HG03354 (cell line): Measurements from ENCODE around the gene DUS2.
"Not testable (repeated sequence)": the region's sequence is repeated elsewhere in the genome, so short reads cannot be mapped to it uniquely, and the experiment has no call there.

Experiments
- ATAC-seq: cut with Tn5 transposase; IDR thresholded peaks from one replicate; pipeline ENCODE4 v1.9.1; 2021; ENCODE audit warnings: mild to moderate bottlenecking; ENCODE audit not compliant: unreplicated experiment, poor library complexity, severe bottlenecking

The DUS2 gene

DNA sequence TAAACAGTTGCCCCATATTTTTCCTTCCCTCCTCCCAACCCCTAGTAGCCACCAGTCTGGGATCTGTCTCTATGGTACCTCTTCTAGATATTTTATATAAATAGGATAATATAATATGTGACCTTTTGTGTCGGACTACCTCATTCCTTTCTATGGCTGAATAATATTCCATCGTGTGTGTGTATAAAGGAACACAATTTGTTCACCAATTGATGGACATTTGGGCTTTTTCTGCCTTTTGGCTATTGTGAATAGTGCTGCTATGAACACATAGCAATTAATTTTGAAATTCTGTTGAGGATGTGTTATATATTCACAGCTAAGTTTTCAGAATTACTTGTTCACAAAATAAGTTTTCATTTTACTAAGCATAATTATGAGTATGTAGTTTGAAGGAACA, 64.6 kb downstream of the DUS2 start:
- no peak for ATAC-seq

- no peak for ATAC-seq
These were observed 65.3 kb downstream of the DUS2 start for GRCh38 chr16:68088130-68088972.

- ATAC-seq = no peak
These were observed 66.0 kb downstream of the DUS2 start for GRCh38 chr16:68089067-68089466.

GRCh38 chr16:68090130-68090529, 67.0 kb downstream of the DUS2 start:
- ATAC-seq = no peak

DNA sequence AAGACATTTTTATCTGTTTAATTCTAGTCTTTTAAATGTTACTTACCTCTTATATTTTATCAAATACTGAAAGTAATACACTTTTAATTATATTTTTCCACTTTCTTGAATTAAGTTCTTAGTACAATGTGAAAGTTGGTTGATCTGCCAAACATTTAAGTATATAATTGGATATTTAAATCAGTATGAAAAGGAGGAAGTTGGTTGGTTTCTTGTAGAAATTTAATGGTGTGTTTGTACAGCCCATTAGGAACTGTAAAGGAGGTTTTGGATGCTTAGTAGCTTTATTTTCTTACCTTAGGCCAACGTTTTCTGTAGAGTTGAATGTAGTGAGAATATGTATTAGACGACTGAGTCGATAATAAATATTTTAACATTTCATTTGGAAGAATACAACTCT, 67.4 kb downstream of the DUS2 start:
- ATAC-seq = no peak

DNA sequence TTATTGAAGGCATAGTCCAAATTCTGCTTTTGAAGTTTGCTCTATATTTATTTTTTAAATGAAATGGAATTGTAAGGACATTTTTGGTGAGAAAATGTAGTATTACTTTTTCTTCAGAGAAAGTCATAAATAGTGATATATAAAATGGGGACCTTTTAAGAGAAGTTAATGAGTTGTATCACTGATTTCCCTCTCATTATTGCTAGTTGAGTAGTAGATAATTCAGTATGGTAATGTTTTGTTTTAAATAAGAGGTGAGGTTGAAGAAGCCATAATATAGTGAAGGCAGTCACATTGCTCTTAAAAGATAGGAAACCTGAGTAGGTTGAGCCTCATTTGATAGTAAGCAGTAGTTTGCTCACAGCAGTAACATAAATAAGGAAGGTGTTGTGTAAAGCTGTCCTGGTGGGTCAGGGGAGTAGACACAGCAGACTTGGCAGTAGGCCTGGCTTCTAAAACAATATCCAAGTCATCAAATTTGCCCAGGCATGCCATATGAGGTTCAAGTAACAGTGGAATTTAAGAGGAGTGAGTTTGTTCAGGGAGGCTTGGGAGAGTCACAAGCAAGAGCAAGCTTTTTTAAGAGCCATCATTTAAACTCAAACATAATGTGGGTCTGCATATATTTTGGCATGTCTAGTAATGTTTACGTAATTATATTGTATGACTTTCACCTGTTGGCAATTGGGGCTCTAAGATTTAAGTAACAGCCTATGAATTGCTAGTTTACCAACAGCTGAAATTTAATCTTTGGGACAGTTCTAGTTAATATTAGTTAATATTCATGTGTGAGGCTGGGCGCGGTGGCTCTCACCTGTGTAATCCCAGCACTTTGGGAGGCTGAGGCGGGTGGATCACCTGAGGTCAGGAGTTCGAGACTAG, 68.5 kb downstream of the DUS2 start:
- ATAC-seq = no peak

- ATAC-seq = not testable (repeated sequence)
These were observed 69.2 kb downstream of the DUS2 start for GRCh38 chr16:68092275-68092674.

DNA sequence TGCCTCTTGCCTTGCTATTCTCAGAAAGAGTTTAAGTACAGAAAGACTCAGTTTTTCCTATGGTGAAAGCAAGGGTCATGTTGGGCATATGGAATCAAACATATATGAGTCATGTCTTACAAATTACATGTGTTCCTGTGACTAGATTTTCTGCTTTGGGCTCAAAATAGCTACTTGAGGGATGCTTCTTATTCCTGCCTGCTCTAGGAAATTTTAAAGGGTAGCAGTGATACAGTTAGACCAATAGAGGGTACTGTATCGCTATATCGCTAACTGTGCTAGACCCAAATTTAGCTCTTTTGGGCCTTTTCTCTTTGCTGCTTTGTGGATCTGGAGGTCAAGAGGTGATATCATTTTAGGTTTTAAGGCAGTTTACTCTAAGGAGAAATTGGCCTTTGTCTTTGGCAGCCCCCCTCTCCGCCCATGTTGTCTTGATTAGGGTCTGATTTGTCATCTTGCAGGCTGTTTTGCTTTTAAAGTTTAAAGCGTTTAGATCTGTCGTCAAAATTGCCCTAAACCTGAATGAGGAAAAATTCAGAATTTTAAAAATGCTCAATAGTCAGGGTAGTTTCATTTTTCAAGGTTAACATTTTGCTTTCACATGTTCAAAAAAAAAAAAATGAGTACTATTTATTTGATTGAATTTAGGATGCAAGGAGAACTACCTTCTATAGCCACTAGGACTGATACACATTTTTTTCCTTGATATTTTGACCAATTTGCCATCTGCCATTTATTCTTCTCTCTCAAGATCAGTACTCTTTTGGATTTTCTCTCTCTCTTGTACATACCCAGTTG, 70.9 kb downstream of the DUS2 start:
- ATAC-seq = no peak

GRCh38 chr16:68094614-68094934, 71.5 kb downstream of the DUS2 start:
- ATAC-seq = no peak

- no peak for ATAC-seq
These were observed 73.4 kb downstream of the DUS2 start for GRCh38 chr16:68096491-68096890.

DNA sequence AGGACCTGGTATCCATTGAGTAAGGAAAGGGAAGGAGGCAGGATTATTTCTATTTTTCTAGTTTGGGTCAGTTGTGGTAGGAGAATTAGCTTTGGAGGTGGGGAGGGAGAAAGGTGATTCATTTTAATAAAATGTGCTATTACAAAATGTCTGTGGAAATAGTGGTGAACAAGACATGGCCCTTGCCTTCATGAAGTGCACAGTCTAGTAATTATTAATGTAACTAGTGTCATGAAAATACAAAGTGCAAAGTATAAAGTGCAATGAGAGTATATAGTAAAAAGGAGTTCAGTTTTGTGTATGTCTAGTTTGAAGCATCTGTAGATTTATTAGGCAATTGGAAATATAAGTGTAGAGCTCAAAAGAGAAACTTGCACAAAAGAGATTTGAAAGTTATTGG, 74.0 kb downstream of the DUS2 start:
- no peak for ATAC-seq

DNA sequence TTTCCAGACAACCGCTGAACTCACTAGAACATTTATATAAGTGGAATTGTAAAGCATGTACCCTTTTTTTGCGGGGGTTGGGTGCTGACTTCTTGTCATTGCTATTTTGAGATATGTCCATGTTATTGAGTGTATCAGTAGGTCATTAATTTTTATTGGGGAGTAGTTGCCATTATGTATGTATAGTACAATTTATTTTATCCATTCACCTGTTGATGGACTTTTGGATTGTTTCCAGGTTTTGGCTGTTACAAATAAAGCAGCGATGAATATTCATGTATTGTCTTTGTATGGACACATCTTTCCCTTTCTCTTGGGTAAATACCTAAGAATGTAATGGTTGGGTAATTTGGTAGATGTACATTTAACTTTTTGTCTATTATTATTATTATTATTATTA, 74.8 kb downstream of the DUS2 start:
- ATAC-seq = no peak

DNA sequence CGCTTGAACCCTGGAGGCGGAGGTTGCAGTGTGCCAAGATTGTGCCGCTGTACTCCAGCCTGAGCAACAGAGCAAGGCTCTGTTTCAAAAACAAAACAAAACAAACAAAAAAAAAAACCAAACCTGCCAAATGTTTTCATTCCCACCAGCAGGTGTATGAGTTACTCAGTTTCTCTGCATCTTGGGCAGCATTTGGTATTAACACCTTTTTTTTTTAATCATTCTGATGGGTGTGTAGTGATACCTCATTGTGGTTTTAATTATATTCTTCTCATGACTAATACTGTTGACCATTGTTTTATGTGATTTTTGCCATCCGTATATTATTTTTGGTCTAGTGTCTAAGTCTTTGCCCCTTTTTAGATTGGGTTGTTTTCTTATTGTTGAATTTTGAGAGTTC, 77.4 kb downstream of the DUS2 start:
- ATAC-seq = no peak

DNA sequence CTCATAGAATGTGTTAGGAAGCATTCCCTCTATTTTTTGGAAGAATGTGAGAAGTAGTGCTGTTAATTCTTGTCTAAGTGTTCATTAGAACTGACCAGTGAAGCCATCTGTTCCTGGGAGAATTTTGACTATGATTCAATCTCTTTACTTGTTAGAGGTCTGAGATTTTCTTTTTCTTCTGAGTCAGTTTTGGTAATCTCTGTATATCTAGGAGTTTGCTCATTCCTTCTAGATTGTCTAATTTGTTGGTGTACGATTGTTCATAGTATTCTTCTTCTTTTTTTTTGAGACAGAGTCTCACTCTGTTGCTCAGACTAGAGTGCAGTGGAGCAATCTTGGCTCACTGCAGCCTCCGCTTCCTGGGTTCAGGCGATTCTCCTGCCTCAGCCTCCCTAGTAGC, 82.5 kb downstream of the DUS2 start:
- no peak for ATAC-seq

DNA sequence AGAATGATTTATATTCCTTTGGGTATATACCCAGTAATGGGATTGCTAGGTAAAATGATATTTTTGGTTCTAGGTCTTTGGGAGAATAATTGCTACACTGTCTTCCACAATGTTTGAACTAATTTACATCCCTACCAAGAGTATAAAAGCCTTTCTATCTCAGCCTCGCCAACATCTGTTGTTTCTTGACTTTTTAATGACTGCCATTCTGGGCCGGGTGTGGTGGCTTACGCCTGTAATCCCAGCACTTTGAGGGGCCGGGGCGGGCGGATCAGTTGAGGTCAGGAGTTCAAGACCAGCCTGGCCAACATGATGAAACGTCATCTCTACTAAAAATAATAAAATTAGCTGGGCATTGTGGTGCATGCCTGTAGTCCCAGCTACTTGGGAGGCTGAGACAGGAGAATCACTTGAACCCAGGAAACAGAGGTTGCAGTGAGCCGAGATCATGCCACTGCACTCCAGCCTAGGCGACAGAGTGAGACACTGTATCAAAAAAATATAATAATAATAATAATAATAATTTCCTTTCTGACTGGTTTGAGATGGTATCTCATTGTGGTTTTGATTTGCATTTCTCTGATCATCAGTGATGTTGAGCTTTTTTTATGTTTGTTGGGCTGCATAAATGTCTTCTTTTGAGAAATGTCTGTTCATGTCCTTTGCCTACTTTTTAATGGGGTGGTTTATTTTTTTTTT, 84.3 kb downstream of the DUS2 start:
- ATAC-seq = not testable (repeated sequence)

- not testable (repeated sequence) for ATAC-seq
These were observed 86.1 kb downstream of the DUS2 start for GRCh38 chr16:68109156-68109555.

DNA sequence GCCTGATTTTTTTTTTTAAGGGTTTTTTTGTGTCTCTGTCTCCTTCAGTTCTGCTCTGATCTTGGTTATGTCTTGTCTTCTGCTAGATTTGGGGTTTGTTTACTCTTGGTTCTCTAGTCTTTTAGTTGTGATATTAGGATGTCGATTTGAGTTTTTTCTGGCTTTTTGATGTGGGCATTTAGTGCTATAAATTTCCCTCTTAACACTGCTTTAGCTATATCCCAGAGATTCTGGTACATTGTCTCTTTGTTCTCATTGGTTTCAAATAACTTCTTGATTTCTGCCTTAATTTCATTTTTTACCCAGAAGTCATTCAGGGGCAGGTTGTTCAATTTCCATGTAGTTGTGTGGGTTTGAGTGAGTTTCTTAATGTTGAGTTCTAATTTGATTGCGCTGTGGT, 87.5 kb downstream of the DUS2 start:
- ATAC-seq = not testable (repeated sequence)

DNA sequence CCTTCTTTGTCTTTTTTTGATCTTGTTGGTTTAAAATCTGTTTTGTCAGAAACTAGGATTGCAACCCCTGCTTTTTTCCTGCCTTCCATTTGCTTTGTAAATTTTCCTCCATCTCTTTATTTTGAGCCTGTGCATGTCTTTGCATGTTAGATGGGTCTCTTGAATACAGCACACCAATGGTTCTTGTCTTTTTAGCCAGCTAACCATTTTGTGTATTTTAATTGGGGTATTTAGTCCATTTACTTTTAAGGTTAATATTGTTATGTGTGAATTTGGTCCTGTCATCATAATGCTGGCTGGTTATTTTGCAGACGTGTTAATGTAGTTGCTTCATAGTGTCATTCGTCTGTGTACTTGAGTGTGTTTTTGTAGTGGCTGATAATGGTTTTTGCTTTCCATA, 88.3 kb downstream of the DUS2 start:
- ATAC-seq = no peak

DNA sequence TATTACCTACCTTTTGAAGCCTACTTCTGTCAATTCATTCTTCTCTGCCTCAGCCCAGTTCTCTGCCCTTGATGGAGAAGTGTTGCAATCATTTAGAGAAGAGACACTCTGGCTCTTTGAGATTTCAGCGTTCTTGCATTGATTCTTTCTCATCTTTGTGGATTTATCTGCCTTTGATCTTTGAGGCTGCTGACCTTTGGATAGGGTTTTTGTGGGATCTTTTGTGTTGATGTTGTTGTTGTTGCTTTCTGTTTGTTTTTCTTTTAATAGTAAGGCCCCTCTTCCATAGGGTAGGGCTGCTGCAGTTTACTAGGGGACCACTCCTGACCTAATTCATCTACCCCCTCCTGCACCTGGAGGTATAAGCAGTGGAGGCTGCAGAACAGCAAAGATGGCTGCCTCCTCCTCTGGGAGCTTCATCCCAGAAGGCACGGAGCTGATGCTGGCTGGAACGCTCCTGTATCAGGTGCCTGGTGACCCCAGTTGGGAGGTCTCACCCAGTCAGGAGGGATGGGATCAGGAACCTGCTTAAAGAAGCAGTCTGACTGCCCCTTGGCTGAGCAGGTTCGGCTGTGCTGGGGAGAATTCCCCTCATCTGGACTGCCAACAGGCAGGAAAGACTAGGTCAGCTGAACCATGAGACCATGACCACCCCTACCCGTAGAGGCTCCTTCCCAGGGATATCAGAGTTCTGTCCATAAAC, 90.1 kb downstream of the DUS2 start:
- ATAC-seq = no peak
